Heart left ventricle (tissue), 13 donors: ENCODE measurements around the gene CEMIP2.

Experiments used
- CTCF ChIP-seq, 12 donors: fragments of 200-600 bp; sonication (generic) in 4 of 12; IDR thresholded peaks; one replicate each; pipeline versions ENCODE4 v1.5.0 to v1.8.0; 2018 to 2022; ENCODE audit warnings: antibody characterized with exemption in 12 of 12, mild to moderate bottlenecking in 5 of 12
- POLR2A ChIP-seq, 2 donors: fragments of 450-650 bp; IDR thresholded peaks; one replicate each; pipeline ENCODE4 v1.6.1; 2017; ENCODE audit warnings: antibody characterized with exemption in 2 of 2, mild to moderate bottlenecking in 2 of 2, moderate library complexity in 2 of 2
- donor health status: ischemic (EF 13 %, LVEDD 7.1; RV severe dilation, severe dysfunction).
- donor health status: DM: no; HTN: yes; CAD: no.
- donor health status: DM: no; HTN: no; CAD: no.
- donor health status: ischemic (EF 25% LVEDD 6.9; RV normal size, moderate dysfunction).
- donor health status: ischemic (EF 25% LVEDD 5.7; RV mildly dilated, moderate dysfunction).
- donor health status: ischemic (EF 35%, LVEDD 5.7; RV mildly dilated, moderate dysfunction).
- donor health status: nonischemic (EF 11% LVEDD 7.7; RV severe dilation, severe dysfunction).
- donor health status: DM: yes; HTN: yes; CAD: no.
- donor health status: PGD.
- donor health status: ischemic (EF 29% LVEDD 5.4; RV normal size, mild dysfunction).
- donor health status: nonischemic (EF 23%, LVEDD 6.1; RV moderate dilation, normal function).

- no peak for TF ChIP-seq CTCF (IDR thresholded peaks at IDR 0.05)
- no peak for TF ChIP-seq POLR2A (IDR thresholded peaks at IDR 0.05)
Observed at GRCh38 chr9:71801826-71802225, 33.5 kb upstream of the CEMIP2 start.
